Uterus (tissue), 4 donors: ENCODE results near the gene EGLN3. TPM values are rescaled to one million over a fixed set of nuclear protein-coding genes. Genes with fewer than 3 reads are reported as not detected.

Experiments
- DNase-seq, 2 donors: peaks; one replicate each; pipeline ENCODE4 v3.0.0-alpha.2; 2019 to 2020
- H3K27ac ChIP-seq, 2 donors: fragments of 200-600 bp; sonication (generic); 1 replicate in 1 of 2; 2 replicates in 1 of 2; pipeline ENCODE4 v1.5.1; 2016 to 2018
- H3K27me3 ChIP-seq, 2 donors: fragments of 200-600 bp; sonication (generic); one replicate each; pipeline ENCODE4 v1.5.1; 2018 to 2019; ENCODE audit warnings: control low read depth in 1 of 2
- H3K36me3 ChIP-seq, 2 donors: fragments of 200-600 bp; sonication (generic); one replicate each; pipeline ENCODE4 v1.5.1; 2019; ENCODE audit warnings: control low read depth in 1 of 2
- H3K4me1 ChIP-seq, 2 donors: fragments of 200-600 bp; sonication (generic); one replicate each; pipeline ENCODE4 v1.5.1; 2018 to 2019; ENCODE audit warnings: control low read depth in 1 of 2
- H3K4me3 ChIP-seq, 2 donors: fragments of 200-600 bp; sonication (generic); 1 replicate in 1 of 2; 2 replicates in 1 of 2; pipeline ENCODE4 v1.5.1; 2018 to 2019; ENCODE audit warnings: mild to moderate bottlenecking in 1 of 2
- H3K9me3 ChIP-seq, 2 donors: fragments of 200-600 bp; sonication (generic); one replicate each; pipeline ENCODE4 v1.5.1; 2019; ENCODE audit warnings: control low read depth in 1 of 2
- POLR2A ChIP-seq, 2 donors: fragments of 450-650 bp; IDR thresholded peaks; one replicate each; pipeline ENCODE4 v1.6.1; 2016; ENCODE audit warnings: antibody characterized with exemption in 2 of 2, mild to moderate bottlenecking in 1 of 2, moderate library complexity in 1 of 2
- intact Hi-C: fragments of 100-400 bp; cut with DNase I; formaldehyde crosslinking; loops from one replicate; pipeline ENCODE4 v1.15.1; 2023; ENCODE audit warnings: low total_unique reads
- total RNA-seq, 4 donors: library from RNA; depleted of rRNA in 3 of 4; stranded (reverse); fragments of >200 nt in 3 of 4; gene quantifications; one replicate each; pipeline versions ENCODE4 v1.1.0 to v1.2.4, GENCODE V29; 2014 to 2023
- TF ChIP-seq, protein P1 (sequence below), 4 experiments: fragments of 200-600 bp in 2 of 4; fragments of 450-650 bp in 2 of 4; sonication (generic) in 2 of 4; IDR thresholded peaks; one replicate each; pipeline ENCODE4 v1.5.1; 2016 to 2019; ENCODE audit warnings: antibody characterized with exemption in 4 of 4, mild to moderate bottlenecking in 2 of 4, moderate library complexity in 1 of 4
- donor health status: DM: yes; HTN: yes; CAD: no.

EGLN3 gene
- total RNA-seq, 4 donors from 2014 or later = 2.6 to 42.7 (median 8.7) TPM

- intact Hi-C loops = no loop called here
- TF ChIP-seq, protein P1, sequence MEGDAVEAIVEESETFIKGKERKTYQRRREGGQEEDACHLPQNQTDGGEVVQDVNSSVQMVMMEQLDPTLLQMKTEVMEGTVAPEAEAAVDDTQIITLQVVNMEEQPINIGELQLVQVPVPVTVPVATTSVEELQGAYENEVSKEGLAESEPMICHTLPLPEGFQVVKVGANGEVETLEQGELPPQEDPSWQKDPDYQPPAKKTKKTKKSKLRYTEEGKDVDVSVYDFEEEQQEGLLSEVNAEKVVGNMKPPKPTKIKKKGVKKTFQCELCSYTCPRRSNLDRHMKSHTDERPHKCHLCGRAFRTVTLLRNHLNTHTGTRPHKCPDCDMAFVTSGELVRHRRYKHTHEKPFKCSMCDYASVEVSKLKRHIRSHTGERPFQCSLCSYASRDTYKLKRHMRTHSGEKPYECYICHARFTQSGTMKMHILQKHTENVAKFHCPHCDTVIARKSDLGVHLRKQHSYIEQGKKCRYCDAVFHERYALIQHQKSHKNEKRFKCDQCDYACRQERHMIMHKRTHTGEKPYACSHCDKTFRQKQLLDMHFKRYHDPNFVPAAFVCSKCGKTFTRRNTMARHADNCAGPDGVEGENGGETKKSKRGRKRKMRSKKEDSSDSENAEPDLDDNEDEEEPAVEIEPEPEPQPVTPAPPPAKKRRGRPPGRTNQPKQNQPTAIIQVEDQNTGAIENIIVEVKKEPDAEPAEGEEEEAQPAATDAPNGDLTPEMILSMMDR (IDR thresholded peaks at IDR 0.05) = no peak
- DNase-seq = no peak
These were observed 41.3 kb downstream of the EGLN3 start for GRCh38 chr14:33909380-33910084.

GRCh38 chr14:33908540-33909223 is 42.2 kb downstream of the EGLN3 start:
- H3K36me3 ChIP-seq = no peaks in the 10 kb centered on the region
- intact Hi-C loops = no loop called here
- H3K4me3 ChIP-seq = no peak overlapping the region
- no peaks in the 10 kb centered on the region for H3K4me1 ChIP-seq
- no peak for DNase-seq
- H3K27me3 ChIP-seq = no peaks in the 10 kb centered on the region
- H3K9me3 ChIP-seq = no peaks in the 10 kb centered on the region
- H3K27ac ChIP-seq = no peak overlapping the region
- TF ChIP-seq POLR2A (IDR thresholded peaks at IDR 0.05) = no peak
- TF ChIP-seq, protein P1 (IDR thresholded peaks at IDR 0.05) = no peak

More at GRCh38 chr14:33909380-33910084, 41.3 kb downstream of the EGLN3 start:
- Histone ChIP-seq H3K9me3 (no peaks in the 10 kb centered on the region), H3K27ac (no peak overlapping the region), H3K4me3 (no peak overlapping the region), H3K36me3 (no peaks in the 10 kb centered on the region), H3K4me1 (no peaks in the 10 kb centered on the region), H3K27me3 (no peaks in the 10 kb centered on the region)

GRCh38 chr14:33906968-33907367 is 43.9 kb downstream of the EGLN3 start:
- intact Hi-C loops = no loop called here
- no peak for TF ChIP-seq POLR2A (IDR thresholded peaks at IDR 0.05)
- TF ChIP-seq, protein P1 (IDR thresholded peaks at IDR 0.05) = no peak

GRCh38 chr14:33904609-33905008 is 46.3 kb downstream of the EGLN3 start:
- no peak for DNase-seq
- H3K36me3 ChIP-seq = no peaks in the 10 kb centered on the region
- no peak overlapping the region for H3K27ac ChIP-seq
- no peak overlapping the region for H3K4me3 ChIP-seq
- no peaks in the 10 kb centered on the region for H3K9me3 ChIP-seq
- no peak for TF ChIP-seq POLR2A (IDR thresholded peaks at IDR 0.05)
- TF ChIP-seq, protein P1 (IDR thresholded peaks at IDR 0.05) = no peak
- H3K4me1 ChIP-seq = no peaks in the 10 kb centered on the region
- H3K27me3 ChIP-seq = no peaks in the 10 kb centered on the region
- intact Hi-C loops = no loop called here

More at GRCh38 chr14:33906968-33907367, 43.9 kb downstream of the EGLN3 start:
- H3K27ac ChIP-seq = no peak overlapping the region
- H3K36me3 ChIP-seq = no peaks in the 10 kb centered on the region
- no peaks in the 10 kb centered on the region for H3K4me1 ChIP-seq
- no peak for DNase-seq
- H3K27me3 ChIP-seq = no peaks in the 10 kb centered on the region
- no peaks in the 10 kb centered on the region for H3K9me3 ChIP-seq
- no peak overlapping the region for H3K4me3 ChIP-seq

DNA sequence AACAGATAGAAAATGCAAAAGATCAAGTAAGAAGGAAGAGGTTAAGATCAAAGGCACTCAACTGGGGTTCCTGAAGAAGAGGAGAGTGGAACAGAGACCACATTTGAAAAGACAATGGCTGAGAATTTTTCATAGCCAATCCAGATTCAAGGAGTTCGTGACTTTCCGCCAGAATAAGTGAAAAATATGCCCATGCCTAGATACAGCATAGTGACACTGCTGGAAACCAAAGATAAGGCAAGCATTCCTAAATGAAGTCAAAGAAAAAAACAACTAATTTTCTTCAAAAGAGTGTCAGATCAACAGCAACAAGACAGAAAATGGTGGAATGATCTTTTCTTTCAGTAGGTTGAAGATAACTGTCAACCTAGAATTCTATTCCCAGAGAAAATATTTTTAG is 47.5 kb downstream of the EGLN3 start:
- H3K36me3 ChIP-seq = no peaks in the 10 kb centered on the region
- no peaks in the 10 kb centered on the region for H3K27me3 ChIP-seq
- no peak overlapping the region for H3K4me3 ChIP-seq
- intact Hi-C loops = no loop called here
- H3K27ac ChIP-seq = no peak overlapping the region
- no peak for TF ChIP-seq POLR2A (IDR thresholded peaks at IDR 0.05)
- TF ChIP-seq, protein P1 (IDR thresholded peaks at IDR 0.05) = no peak
- DNase-seq = no peak
- no peaks in the 10 kb centered on the region for H3K9me3 ChIP-seq
- H3K4me1 ChIP-seq = no peaks in the 10 kb centered on the region
